Prostate gland (tissue), 2 donors: Measurements from ENCODE around the gene HES1.
"Not testable (repeated sequence)": the region's sequence is repeated elsewhere in the genome, so short reads cannot be mapped to it uniquely, and the experiment has no call there.

ENCODE experiments used
- CTCF ChIP-seq, 4 experiments: fragments of 200-600 bp in 2 of 4; fragments of 450-650 bp in 2 of 4; sonication (generic) in 2 of 4; IDR thresholded peaks; 1 replicate in 3 of 4; 2 replicates in 1 of 4; pipeline ENCODE4 v1.5.1; 2016 to 2019; ENCODE audit warnings: antibody characterized with exemption in 4 of 4, mild to moderate bottlenecking in 2 of 4, moderate library complexity in 2 of 4
- POLR2AphosphoS5 ChIP-seq: sonication (generic); formaldehyde crosslinking; IDR thresholded peaks from one replicate; pipeline ENCODE4 v1.6.1; 2017; ENCODE audit warnings: antibody characterized with exemption

- TF ChIP-seq CTCF (IDR thresholded peaks at IDR 0.05); POLR2AphosphoS5: not testable (repeated sequence)
Observed at GRCh38 chr3:194090178-194090555, 45.8 kb upstream of the HES1 start.
